Suppressor macrophage treated with lipopolysaccharide for 1 hour (primary cell): ENCODE data around the gene KLHL8.
A peak's percentile ranks its signal among the peaks of the same experiment; 100 is the strongest.

Experiments
- DNase-seq, 3 donors: peaks; one replicate each; pipeline ENCODE4 v3.0.0-alpha.2; 2020 to 2022

The KLHL8 gene

GRCh38 chr4:87120411-87121162 lies 99.8 kb downstream of the KLHL8 start:
- no peak for DNase-seq

- peak; percentile 66 to 78 (median 67) for DNase-seq
Measured at GRCh38 chr4:87120010-87120409, 100.4 kb downstream of the KLHL8 start.

GRCh38 chr4:87118826-87119225 lies 101.6 kb downstream of the KLHL8 start:
- DNase-seq: peak; percentile 8 to 33 (median 17)

GRCh38 chr4:87118421-87118820 lies 102.0 kb downstream of the KLHL8 start:
- no peak for DNase-seq

- no peak for DNase-seq
Measured at GRCh38 chr4:87117732-87118075, 102.7 kb downstream of the KLHL8 start.

- no peak for DNase-seq
Measured at GRCh38 chr4:87117051-87117731, 103.2 kb downstream of the KLHL8 start.

GRCh38 chr4:87116231-87116630 lies 104.2 kb downstream of the KLHL8 start:
- no peak for DNase-seq

GRCh38 chr4:87114245-87115062 lies 106.0 kb downstream of the KLHL8 start:
- no peak for DNase-seq

GRCh38 chr4:87112063-87112462 lies 108.4 kb downstream of the KLHL8 start:
- DNase-seq: no peak
